ENCODE data around the gene EGFL7.

Gene EGFL7

GRCh38 chr9:136666372-136667213 lies 3.9 kb downstream of the EGFL7 start:
- Histone ChIP-seq H4K8ac (ENCODE audit: low read depth, low read length) (no peak overlapping the region), H4K5ac (ENCODE audit: low read length) (no peak overlapping the region), H3K56ac (ENCODE audit: low read length) (peak overlapping the region; percentile 79), H3K4me1 (ENCODE audit: control insufficient read depth, low read depth, low read length) (no peaks in the 10 kb centered on the region), H3K79me1 (ENCODE audit: low read length) (no peaks in the 10 kb centered on the region), H2BK5ac (ENCODE audit: low read length) (no peak overlapping the region), H2AK5ac (ENCODE audit: low read length) (no peak overlapping the region), H3K4ac (ENCODE audit: low read depth, low read length) (no peak overlapping the region), H3K18ac (ENCODE audit: low read length) (no peak overlapping the region), H3K4me2 (ENCODE audit: low read length) (no peak overlapping the region), H2BK120ac (ENCODE audit: low read depth, low read length) (no peak overlapping the region), H3K79me2 (ENCODE audit: control insufficient read depth, insufficient read depth, low read length) (no peaks in the 10 kb centered on the region), H3K27me3 (ENCODE audit: insufficient read depth, low read length, poor library complexity) (no peaks in the 10 kb centered on the region), H2BK15ac (replicated peaks; ENCODE audit: low read depth) (no peak overlapping the region), H3K4me3 (ENCODE audit: low read length) (no peak overlapping the region), H3K9ac (ENCODE audit: low read length) (no peak overlapping the region), H3K36me3 (ENCODE audit: control insufficient read depth, insufficient read depth, low read length) (no peaks in the 10 kb centered on the region), H3K23ac (ENCODE audit: low read length) (no peak overlapping the region), H3K27ac (ENCODE audit: low read depth, low read length) (no peak overlapping the region)
- DNase-seq, result no peak
- no CpG with 5 or more reads among the region's 35 CpGs for WGBS (ENCODE audit: extremely low coverage, insufficient coverage, low lambda C conversion rate)

GRCh38 chr9:136667214-136667939 lies 4.7 kb downstream of the EGFL7 start:
- H2BK120ac ChIP-seq (ENCODE audit: low read depth, low read length), result no peak overlapping the region
- no peak overlapping the region for H4K5ac ChIP-seq (ENCODE audit: low read length)
- H3K4ac ChIP-seq (ENCODE audit: low read depth, low read length), result no peak overlapping the region
- H3K79me2 ChIP-seq (ENCODE audit: control insufficient read depth, insufficient read depth, low read length), result no peaks in the 10 kb centered on the region
- no peak overlapping the region for H2AK5ac ChIP-seq (ENCODE audit: low read length)
- no peak overlapping the region for H3K18ac ChIP-seq (ENCODE audit: low read length)
- no peaks in the 10 kb centered on the region for H3K4me1 ChIP-seq (ENCODE audit: control insufficient read depth, low read depth, low read length)
- no CpG with 5 or more reads among the region's 21 CpGs for WGBS (ENCODE audit: extremely low coverage, insufficient coverage, low lambda C conversion rate)
- H3K36me3 ChIP-seq (ENCODE audit: control insufficient read depth, insufficient read depth, low read length), result no peaks in the 10 kb centered on the region
- no peak for DNase-seq
- H3K9ac ChIP-seq (ENCODE audit: low read length), result no peak overlapping the region
- H2BK15ac ChIP-seq (replicated peaks; ENCODE audit: low read depth), result no peak overlapping the region
- H4K8ac ChIP-seq (ENCODE audit: low read depth, low read length), result no peak overlapping the region
- no peaks in the 10 kb centered on the region for H3K27me3 ChIP-seq (ENCODE audit: insufficient read depth, low read length, poor library complexity)
- H3K27ac ChIP-seq (ENCODE audit: low read depth, low read length), result no peak overlapping the region
- H3K79me1 ChIP-seq (ENCODE audit: low read length), result no peaks in the 10 kb centered on the region
- no peak overlapping the region for H3K56ac ChIP-seq (ENCODE audit: low read length)
- no peak overlapping the region for H2BK5ac ChIP-seq (ENCODE audit: low read length)
- no peak overlapping the region for H3K4me2 ChIP-seq (ENCODE audit: low read length)
- H3K4me3 ChIP-seq (ENCODE audit: low read length), result no peak overlapping the region
- no peak overlapping the region for H3K23ac ChIP-seq (ENCODE audit: low read length)

GRCh38 chr9:136667940-136668760 lies 5.4 kb downstream of the EGFL7 start:
- no peak overlapping the region for H3K4me2 ChIP-seq (ENCODE audit: low read length)
- no peaks in the 10 kb centered on the region for H3K79me2 ChIP-seq (ENCODE audit: control insufficient read depth, insufficient read depth, low read length)
- no peaks in the 10 kb centered on the region for H3K27me3 ChIP-seq (ENCODE audit: insufficient read depth, low read length, poor library complexity)
- no peak overlapping the region for H3K27ac ChIP-seq (ENCODE audit: low read depth, low read length)
- no peak overlapping the region for H2AK5ac ChIP-seq (ENCODE audit: low read length)
- no peaks in the 10 kb centered on the region for H3K36me3 ChIP-seq (ENCODE audit: control insufficient read depth, insufficient read depth, low read length)
- DNase-seq, result no peak
- no peak overlapping the region for H3K9ac ChIP-seq (ENCODE audit: low read length)
- no peak overlapping the region for H3K4me3 ChIP-seq (ENCODE audit: low read length)
- no peak overlapping the region for H3K18ac ChIP-seq (ENCODE audit: low read length)
- no CpG with 5 or more reads among the region's 40 CpGs for WGBS (ENCODE audit: extremely low coverage, insufficient coverage, low lambda C conversion rate)
- no peak overlapping the region for H2BK5ac ChIP-seq (ENCODE audit: low read length)
- H2BK15ac ChIP-seq (replicated peaks; ENCODE audit: low read depth), result no peak overlapping the region
- H4K8ac ChIP-seq (ENCODE audit: low read depth, low read length), result no peak overlapping the region
- no peak overlapping the region for H3K23ac ChIP-seq (ENCODE audit: low read length)
- H4K5ac ChIP-seq (ENCODE audit: low read length), result no peak overlapping the region
- H3K79me1 ChIP-seq (ENCODE audit: low read length), result no peaks in the 10 kb centered on the region
- H3K4me1 ChIP-seq (ENCODE audit: control insufficient read depth, low read depth, low read length), result no peaks in the 10 kb centered on the region
- H2BK120ac ChIP-seq (ENCODE audit: low read depth, low read length), result no peak overlapping the region
- no peak overlapping the region for H3K56ac ChIP-seq (ENCODE audit: low read length)
- no peak overlapping the region for H3K4ac ChIP-seq (ENCODE audit: low read depth, low read length)

GRCh38 chr9:136668983-136669790 lies 6.5 kb downstream of the EGFL7 start:
- Histone ChIP-seq H2AK5ac (ENCODE audit: low read length) (no peak overlapping the region), H3K79me2 (ENCODE audit: control insufficient read depth, insufficient read depth, low read length) (no peaks in the 10 kb centered on the region), H3K4me2 (ENCODE audit: low read length) (no peak overlapping the region), H2BK5ac (ENCODE audit: low read length) (no peak overlapping the region), H3K27ac (ENCODE audit: low read depth, low read length) (no peak overlapping the region), H3K4me3 (ENCODE audit: low read length) (no peak overlapping the region), H3K56ac (ENCODE audit: low read length) (no peak overlapping the region), H3K4ac (ENCODE audit: low read depth, low read length) (no peak overlapping the region), H3K9ac (ENCODE audit: low read length) (no peak overlapping the region), H3K79me1 (ENCODE audit: low read length) (no peaks in the 10 kb centered on the region), H4K5ac (ENCODE audit: low read length) (no peak overlapping the region), H3K36me3 (ENCODE audit: control insufficient read depth, insufficient read depth, low read length) (no peaks in the 10 kb centered on the region), H3K23ac (ENCODE audit: low read length) (no peak overlapping the region), H4K8ac (ENCODE audit: low read depth, low read length) (no peak overlapping the region), H2BK15ac (replicated peaks; ENCODE audit: low read depth) (no peak overlapping the region), H3K18ac (ENCODE audit: low read length) (no peak overlapping the region), H2BK120ac (ENCODE audit: low read depth, low read length) (no peak overlapping the region), H3K4me1 (ENCODE audit: control insufficient read depth, low read depth, low read length) (no peaks in the 10 kb centered on the region), H3K27me3 (ENCODE audit: insufficient read depth, low read length, poor library complexity) (no peaks in the 10 kb centered on the region)
- DNase-seq, result no peak
- no CpG with 5 or more reads among the region's 23 CpGs for WGBS (ENCODE audit: extremely low coverage, insufficient coverage, low lambda C conversion rate)

- H3K79me1 ChIP-seq (ENCODE audit: low read length), result no peaks in the 10 kb centered on the region
- no peak overlapping the region for H3K56ac ChIP-seq (ENCODE audit: low read length)
- H2AK5ac ChIP-seq (ENCODE audit: low read length), result no peak overlapping the region
- H3K4ac ChIP-seq (ENCODE audit: low read depth, low read length), result no peak overlapping the region
- H2BK120ac ChIP-seq (ENCODE audit: low read depth, low read length), result no peak overlapping the region
- no peaks in the 10 kb centered on the region for H3K36me3 ChIP-seq (ENCODE audit: control insufficient read depth, insufficient read depth, low read length)
- H3K9ac ChIP-seq (ENCODE audit: low read length), result no peak overlapping the region
- no peaks in the 10 kb centered on the region for H3K4me1 ChIP-seq (ENCODE audit: control insufficient read depth, low read depth, low read length)
- no peak for DNase-seq
- H4K8ac ChIP-seq (ENCODE audit: low read depth, low read length), result no peak overlapping the region
- WGBS (ENCODE audit: extremely low coverage, insufficient coverage, low lambda C conversion rate), result no CpG with 5 or more reads among the region's 23 CpGs
- no peaks in the 10 kb centered on the region for H3K27me3 ChIP-seq (ENCODE audit: insufficient read depth, low read length, poor library complexity)
- no peak overlapping the region for H3K4me2 ChIP-seq (ENCODE audit: low read length)
- H4K5ac ChIP-seq (ENCODE audit: low read length), result no peak overlapping the region
- H3K18ac ChIP-seq (ENCODE audit: low read length), result no peak overlapping the region
- H2BK5ac ChIP-seq (ENCODE audit: low read length), result no peak overlapping the region
- no peak overlapping the region for H3K27ac ChIP-seq (ENCODE audit: low read depth, low read length)
- H2BK15ac ChIP-seq (replicated peaks; ENCODE audit: low read depth), result no peak overlapping the region
- H3K23ac ChIP-seq (ENCODE audit: low read length), result no peak overlapping the region
- no peak overlapping the region for H3K4me3 ChIP-seq (ENCODE audit: low read length)
- H3K79me2 ChIP-seq (ENCODE audit: control insufficient read depth, insufficient read depth, low read length), result no peaks in the 10 kb centered on the region
Observed at GRCh38 chr9:136669791-136670464, 7.2 kb downstream of the EGFL7 start.

Data from mesendoderm (in vitro differentiated cells).